ENCODE measurements around the gene NOL4L.
A peak's percentile ranks its signal among the peaks of the same experiment; 100 is the strongest.

NOL4L gene

DNA sequence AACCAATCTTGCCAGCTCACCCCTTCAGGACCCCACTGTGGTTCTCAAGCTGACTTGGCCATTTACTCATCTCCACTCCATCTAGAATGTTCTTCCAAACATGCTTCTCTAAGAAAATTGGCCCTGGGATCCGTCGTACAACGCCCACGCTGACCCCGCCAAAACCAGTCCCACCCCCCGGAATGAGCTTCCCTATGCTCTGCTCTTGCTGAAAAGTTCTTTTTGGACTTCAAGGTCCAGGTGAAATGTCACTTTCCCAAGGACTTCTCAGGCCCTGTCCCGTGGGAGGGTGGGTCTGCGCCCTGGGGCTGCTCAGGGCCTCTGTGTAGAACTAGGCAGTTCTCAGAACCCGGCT, 9.9 kb downstream of the NOL4L start:
- no peak for DNase-seq

GRCh38 chr20:32574296-32575226, 10.6 kb downstream of the NOL4L start:
- DNase-seq, result no peak

GRCh38 chr20:32573167-32573851, 11.8 kb downstream of the NOL4L start:
- DNase-seq, result no peak

GRCh38 chr20:32572271-32572968, 12.7 kb downstream of the NOL4L start:
- DNase-seq, result no peak

DNA sequence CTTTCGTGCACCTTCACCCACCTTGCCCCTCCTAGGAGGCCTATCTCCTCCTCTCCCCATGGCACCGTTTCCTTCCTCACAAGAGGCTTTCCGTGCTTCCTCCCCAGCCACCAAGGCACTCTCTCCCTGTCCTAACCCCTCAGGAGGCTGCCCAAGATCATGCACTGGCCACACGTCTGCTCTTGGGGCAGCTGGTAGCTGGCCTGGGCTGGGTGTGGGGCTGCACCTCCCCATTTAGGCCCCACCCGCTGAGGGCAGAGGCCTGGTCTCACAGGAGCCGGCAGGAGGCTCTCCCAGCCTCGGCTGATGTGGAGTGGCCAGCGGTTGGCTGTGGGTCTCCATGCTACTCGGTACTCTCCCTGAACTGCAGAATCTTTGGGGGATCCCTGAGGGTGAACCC, 13.6 kb downstream of the NOL4L start:
- no peak for DNase-seq

DNA sequence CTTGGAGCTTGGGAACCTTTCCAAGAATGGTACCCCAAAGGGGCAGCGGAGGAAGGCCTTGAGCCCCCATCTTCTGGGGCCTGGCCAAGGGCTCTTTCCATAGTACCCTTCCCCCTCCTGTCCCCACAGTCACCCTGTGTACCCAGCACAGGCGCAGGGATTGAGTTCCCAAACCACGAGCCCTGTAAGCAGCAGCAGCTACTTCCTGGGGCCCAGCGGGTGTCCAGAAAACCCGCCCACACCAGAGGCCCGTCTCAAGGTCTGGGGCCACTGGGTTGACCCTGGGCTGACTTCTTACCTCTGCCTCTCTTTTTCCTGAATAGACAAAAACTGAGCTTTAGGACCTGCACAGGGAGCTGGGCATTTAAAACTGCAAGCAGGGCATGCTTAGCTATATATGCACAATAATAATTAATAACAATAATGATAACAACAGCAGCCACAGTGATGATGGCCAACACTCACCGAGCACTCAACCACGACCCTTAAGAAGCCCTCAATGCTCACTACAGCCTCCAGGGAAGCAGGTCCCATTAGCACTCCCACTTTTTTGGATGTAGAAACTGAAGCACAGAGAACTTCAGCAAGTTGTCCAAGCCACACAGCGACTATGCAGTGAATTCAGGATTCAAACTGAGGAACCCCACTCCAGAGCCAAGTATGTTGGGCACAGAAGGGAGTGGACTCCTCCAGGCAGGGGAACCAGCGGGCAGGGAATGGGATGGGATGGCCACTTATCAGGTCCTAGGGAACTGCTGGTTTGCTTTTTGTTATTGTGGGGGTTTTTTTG, 14.5 kb downstream of the NOL4L start:
- no peak for DNase-seq

- DNase-seq, result peak; percentile 26
Measured at GRCh38 chr20:32569380-32570305, 15.5 kb downstream of the NOL4L start.

DNA sequence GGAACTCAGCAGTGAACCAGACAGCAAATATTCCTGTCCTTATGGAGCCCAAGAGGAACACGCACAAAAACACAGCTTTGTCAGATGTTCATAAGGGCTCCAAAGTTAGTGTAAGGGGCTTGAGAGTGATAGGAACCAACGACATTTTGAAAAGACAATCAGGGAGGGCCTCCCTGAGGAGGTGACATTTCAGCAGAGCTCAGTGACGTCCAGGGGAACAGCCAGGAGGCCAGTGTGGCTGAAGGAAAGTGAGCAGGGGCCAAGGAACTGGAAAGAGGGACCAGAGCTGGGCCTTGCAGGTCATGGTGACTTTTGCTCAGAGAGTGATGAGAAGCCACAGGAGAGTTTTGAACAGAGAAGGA, 16.1 kb downstream of the NOL4L start:
- no peak for DNase-seq

DNA sequence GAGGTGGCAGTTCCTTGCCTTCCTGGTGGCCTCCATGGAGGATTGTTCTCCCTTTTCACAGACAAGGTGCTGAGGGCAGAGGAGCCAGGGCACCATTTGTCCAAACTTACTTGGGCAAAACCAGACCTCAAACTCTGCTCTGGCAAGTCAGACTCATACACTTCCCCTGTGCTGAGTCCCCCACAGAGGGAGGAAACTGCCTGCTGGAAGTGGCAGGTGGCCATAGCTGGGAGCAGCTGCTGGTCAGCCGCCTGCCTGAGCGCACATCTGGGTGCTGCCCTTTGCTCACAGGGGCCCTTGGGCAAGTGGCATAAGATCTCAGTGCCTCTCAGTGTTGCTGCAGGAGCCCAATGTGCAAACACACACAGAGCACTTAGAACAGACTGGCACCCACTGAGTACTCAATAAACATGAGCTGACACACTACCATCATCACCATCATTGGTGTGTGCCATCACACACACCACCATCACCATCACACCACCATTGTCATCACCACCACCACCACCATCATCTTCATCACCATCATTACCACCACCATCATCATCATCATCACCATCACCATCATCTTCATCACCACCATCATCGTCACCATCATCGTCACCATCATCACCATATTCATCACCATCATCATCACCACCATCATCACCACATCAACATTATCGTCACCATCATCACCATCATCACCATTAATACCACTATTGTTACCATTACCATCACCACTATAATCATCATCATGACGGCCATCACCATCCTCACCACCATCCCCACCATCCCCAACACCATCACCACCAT, 17.6 kb downstream of the NOL4L start:
- DNase-seq, result no peak

DNA sequence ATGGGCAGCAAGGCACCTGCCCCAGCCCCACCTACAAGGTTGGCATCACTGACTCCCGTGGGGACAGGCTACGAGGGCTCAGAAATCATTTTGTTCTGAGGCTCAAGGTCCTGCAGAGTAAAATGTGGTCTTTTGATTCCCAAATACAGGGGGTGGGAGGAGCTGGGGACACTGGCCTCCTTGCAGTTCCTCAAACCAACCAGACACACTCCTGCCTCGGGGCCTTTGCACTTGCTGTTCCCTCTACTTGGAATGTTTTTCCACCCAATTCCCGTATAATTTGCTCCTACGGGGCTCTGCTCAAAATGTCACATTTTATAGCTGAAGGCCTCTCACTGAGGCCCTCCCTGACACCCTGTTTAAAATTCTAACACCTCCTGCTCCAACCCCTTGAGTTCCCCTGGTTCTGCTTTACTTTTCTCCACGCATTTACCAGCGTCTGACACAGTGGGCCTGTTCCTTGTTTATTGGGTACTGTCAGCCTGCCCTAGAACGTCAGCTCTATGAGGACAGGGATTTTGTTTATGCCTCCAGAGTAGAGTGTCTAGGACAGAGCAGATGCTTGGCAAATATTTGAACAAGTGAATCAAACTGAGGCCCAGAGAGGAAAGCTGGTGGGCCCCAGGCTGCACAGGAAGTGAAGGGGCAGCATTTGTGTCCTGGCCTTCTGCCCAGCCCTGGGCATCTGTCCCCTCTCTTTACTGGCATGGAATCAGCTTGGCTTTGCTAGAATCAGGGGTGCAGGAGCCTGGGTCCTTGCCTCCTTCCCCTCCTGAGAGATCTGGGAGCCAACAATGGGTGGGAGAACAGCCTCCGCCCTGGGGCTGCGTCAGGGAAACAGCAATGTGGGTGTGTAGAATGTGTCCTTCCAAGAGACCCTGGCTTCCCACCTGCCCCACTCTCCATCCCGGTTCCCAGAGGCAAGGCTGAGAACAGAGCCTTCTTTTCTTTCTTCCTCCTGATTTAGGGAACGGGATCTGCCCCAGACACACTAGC, 18.5 kb downstream of the NOL4L start:
- no peak for DNase-seq

DNA sequence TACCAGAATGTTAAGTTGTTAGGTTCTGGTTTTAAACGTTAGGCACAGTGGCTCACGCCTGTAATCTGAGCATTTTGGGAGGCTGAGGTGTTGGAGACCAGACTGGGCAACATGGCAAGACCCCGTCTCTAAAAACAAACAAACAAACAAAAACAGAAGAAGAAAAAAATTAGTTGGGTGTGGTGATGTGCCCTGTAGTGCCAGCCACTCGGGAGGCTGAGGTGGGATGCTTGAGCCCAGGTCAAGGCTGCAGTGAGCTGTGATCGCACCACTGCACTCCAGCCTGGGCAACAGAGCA, 19.4 kb downstream of the NOL4L start:
- DNase-seq, result no peak

DNA sequence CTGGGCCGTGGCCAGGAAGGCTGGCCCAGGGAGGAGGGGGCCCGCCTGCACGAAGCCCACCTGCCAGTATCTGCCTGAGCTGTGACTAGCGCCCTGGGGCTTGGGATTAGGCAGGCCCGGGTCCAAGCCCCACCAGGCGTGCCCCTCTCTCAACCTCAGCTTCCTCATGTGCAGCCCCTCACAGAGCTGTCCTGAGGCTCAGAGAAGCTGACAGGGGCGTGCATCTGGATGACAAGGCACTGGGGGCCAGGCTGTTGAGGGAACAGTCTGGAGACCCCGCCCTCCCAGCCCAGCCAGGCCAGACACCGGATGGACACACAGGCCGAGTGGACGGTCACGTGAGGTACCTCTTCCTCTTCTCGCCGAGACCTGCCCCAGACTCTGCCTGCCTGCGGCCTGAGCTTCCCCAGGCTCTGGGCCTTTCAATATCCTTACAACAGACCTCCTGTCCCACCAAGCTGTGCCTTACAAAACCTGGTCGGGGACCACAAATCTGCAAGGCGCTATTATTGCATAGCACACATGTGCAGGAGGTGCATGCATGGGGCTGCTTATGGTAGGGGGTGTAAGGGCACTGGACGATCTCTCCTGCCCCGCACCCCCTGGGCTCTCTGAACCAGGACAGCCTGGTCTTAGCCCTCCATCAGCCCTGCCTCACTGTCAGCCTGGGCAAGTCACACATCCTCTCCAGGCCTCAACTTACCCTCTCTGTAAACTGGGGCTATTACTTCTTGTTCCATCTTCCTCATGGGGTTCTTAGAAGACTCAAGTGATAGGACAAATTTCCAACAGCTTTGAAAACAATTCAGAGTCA, 20.0 kb downstream of the NOL4L start:
- DNase-seq, result no peak

GRCh38 chr20:32564440-32564839, 20.7 kb downstream of the NOL4L start:
- no peak for DNase-seq

- no peak for DNase-seq
Measured at GRCh38 chr20:32563311-32564272, 21.5 kb downstream of the NOL4L start.

DNA sequence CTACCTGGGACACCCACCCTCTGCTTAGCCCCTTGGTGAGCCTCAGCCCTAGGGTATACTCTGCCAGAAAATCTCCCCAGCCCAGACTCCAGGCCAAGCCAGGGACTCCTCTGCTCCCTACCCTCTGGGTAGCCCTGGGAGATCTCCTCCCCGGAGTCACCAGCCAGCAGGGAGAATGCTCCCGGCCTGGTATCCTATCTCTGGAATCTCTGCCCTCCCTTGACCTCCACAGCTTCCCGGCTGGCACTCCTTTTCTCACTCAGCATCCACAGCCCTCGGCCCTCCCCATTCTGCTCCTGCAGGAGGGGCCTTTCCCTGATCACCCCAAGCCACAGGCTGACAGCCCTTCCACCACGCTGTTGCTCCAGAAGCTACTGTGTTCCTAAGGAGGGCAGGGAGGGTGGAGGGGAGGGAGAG, 22.6 kb downstream of the NOL4L start:
- DNase-seq, result no peak

DNA sequence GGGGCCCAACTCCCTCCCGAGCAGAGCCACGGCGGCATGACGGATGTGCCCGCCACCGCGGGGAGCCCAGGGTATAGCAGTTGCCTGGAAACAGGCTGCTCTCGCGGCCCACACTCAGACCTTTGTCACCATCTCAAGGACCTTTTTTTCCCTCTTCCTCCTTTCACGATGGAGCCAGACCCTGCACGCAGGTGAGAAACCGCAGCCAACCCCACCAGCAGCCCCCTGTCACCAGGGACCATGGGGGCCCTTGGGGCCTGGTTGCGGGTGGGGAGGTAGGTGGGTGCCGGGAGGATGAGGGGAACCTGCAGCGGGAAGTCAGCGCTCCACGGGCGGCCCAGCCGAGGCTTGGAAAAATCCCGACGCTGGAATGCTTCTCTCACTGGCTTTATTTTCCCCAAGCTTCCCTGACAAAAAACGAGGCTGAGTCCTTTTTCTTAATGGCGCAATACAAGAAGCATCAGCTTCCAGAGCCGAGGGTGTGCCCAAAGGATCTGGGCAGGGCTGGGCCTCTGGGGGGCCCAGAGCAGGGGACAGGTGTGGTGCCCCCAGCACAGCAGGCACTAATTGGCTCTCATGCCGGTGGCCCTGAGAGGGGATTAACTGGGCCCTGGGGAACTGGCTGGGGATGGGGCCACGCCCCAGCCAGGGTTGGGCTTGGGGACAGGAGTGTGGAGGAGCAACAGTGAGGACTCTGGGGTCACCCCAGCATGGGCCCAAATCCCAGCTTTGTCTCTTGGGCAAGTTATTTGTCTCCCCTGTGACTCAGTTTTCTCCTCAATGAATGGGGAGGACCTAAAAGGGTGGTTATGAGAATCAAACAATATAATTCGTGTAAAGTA, 23.9 kb downstream of the NOL4L start:
- DNase-seq, result no peak

- DNase-seq, result no peak
Measured at GRCh38 chr20:32560482-32560988, 24.6 kb downstream of the NOL4L start.

Measured in CD4-positive, alpha-beta T cell treated with Interleukin-10 for 1 hour (primary cell).